Smooth muscle cell of bladder (primary cell): Measurements from ENCODE around the gene VPS26A. TPM values are rescaled to one million over a fixed set of nuclear protein-coding genes. Genes with fewer than 3 reads are reported as not detected.

Experiments
- total RNA-seq: library from RNA; depleted of rRNA; stranded (reverse); fragments of >200 nt; gene quantifications from 2 replicates; pipeline ENCODE4 v1.2.3, GENCODE V29; 2014

The VPS26A gene
- total RNA-seq: 21.2 and 26.9 TPM in 2 replicates

GRCh38 chr10:69123747-69124562 lies at the start of gene VPS26A:
VPS26A (plus strand) TSS chr10:69124178; CDS start chr10:69124278, 100 bp downstream.

GRCh38 chr10:69087590-69088470 lies 36.1 kb upstream of the VPS26A start, which contains the start of gene SRGN:
SRGN (plus strand) TSS chr10:69088103; CDS start chr10:69088158, 55 bp downstream.

GRCh38 chr10:69179743-69180524 lies 56.0 kb downstream of the VPS26A start, which contains the start of gene SUPV3L1:
SUPV3L1 (plus strand) TSS chr10:69180234; CDS start chr10:69180292, 58 bp downstream.

GRCh38 chr10:69220041-69220451 lies 96.1 kb downstream of the VPS26A start, which contains the start of gene HKDC1:
HKDC1 (plus strand) TSS chr10:69220332; CDS start chr10:69220436, 104 bp downstream.

Other genes with a start within 250 kb of the VPS26A start
- gene DDX50, start 222.9 kb upstream of the VPS26A start, total RNA-seq: 55.9 and 65.8 TPM in 2 replicates
- 49.2 and 66.1 TPM in 2 replicates for gene DDX21, start 168.0 kb upstream of the VPS26A start, total RNA-seq
- gene KIFBP, start 135.4 kb upstream of the VPS26A start, total RNA-seq: 19.8 and 22.9 TPM in 2 replicates
- gene SRGN, start 36.1 kb upstream of the VPS26A start, total RNA-seq: 36.7 and 87.9 TPM in 2 replicates
- 32.1 and 38.5 TPM in 2 replicates for gene SUPV3L1, start 56.1 kb downstream of the VPS26A start, total RNA-seq
- 0.28 and 0.74 TPM in 2 replicates for gene HKDC1, start 96.2 kb downstream of the VPS26A start, total RNA-seq
- 131 and 169 TPM in 2 replicates for gene HK1, start 154.3 kb downstream of the VPS26A start, total RNA-seq